Measurements from ENCODE around the gene SOX15. TPM values are rescaled to one million over a fixed set of nuclear protein-coding genes. Genes with fewer than 3 reads are reported as not detected.

Gene SOX15
- total and polyA plus RNA-seq, 2 of the 13 experiments (the other 11 are each of a cell fraction or from before 2014, with no cell fraction given): 0.07 to 0.18 TPM

GRCh38 chr17:7579001-7579833 lies 10.7 kb downstream of the SOX15 start, which contains the start of gene CD68 (continued):
- TF ChIP-seq THRA (CRISPR knock-in tag; IDR thresholded peaks at IDR 0.05; ENCODE audit: borderline replicate concordance) (no peak), TRAFD1 (CRISPR knock-in tag; IDR thresholded peaks at IDR 0.05; ENCODE audit: borderline replicate concordance) (peak; percentile 83; the same call in 1 of the 2 replicates), ZSCAN20 (CRISPR knock-in tag; IDR thresholded peaks at IDR 0.05; ENCODE audit: borderline replicate concordance) (peak; percentile 63; the same call in 1 of the 2 replicates), ZBTB44 (CRISPR knock-in tag; IDR thresholded peaks at IDR 0.05) (no peak), BCLAF1 (IDR thresholded peaks at IDR 0.05) (no peak), YEATS2 (CRISPR knock-in tag; IDR thresholded peaks at IDR 0.05; ENCODE audit: borderline replicate concordance) (peak; percentile 68; the same call in 1 of the 2 replicates), PAXIP1 (CRISPR knock-in tag; conservative IDR thresholded peaks at IDR 0.05) (peak; percentile 85), ZNF431 (CRISPR knock-in tag; IDR thresholded peaks at IDR 0.05; ENCODE audit: borderline replicate concordance, low read depth) (peak; percentile 51), KAT8 (CRISPR knock-in tag; IDR thresholded peaks at IDR 0.05) (peak; percentile 83), TFDP1 (CRISPR knock-in tag; IDR thresholded peaks at IDR 0.05; ENCODE audit: borderline replicate concordance) (0 out of 2 replicates have a peak, but pooled peaks have one; percentile 33), GLI4 (CRISPR knock-in tag; IDR thresholded peaks at IDR 0.05; ENCODE audit: borderline replicate concordance) (no peak), ZNF670 (CRISPR knock-in tag; IDR thresholded peaks at IDR 0.05; ENCODE audit: borderline replicate concordance) (peak; percentile 81; the same call in 1 of the 2 replicates)

Measured in HepG2 (cell line).